HL-60 (cell line): ENCODE results near the gene PPARGC1A.

Experiments used
- DNase-seq, 2 experiments: peaks; one replicate each; pipeline ENCODE4 v3.0.0-alpha.2; 2010 to 2020; ENCODE audit warnings: low read depth in 1 of 2, low spot score in 1 of 2
- H3K27ac ChIP-seq: fragments of 250-450 bp; sonication (Bioruptor Pico); replicated peaks from 2 replicates; pipeline ENCODE4 v1.5.1; 2020; ENCODE audit warnings: mild to moderate bottlenecking, moderate library complexity
- H3K27me3 ChIP-seq: fragments of 250-450 bp; sonication (Bioruptor Pico); 2 replicates; pipeline ENCODE4 v1.5.1; 2021; ENCODE audit warnings: mild to moderate bottlenecking, moderate library complexity; ENCODE audit not compliant: insufficient read depth, poor library complexity, severe bottlenecking
- H3K4me3 ChIP-seq: replicated peaks from 2 replicates; pipeline ENCODE4 v1.5.1; 2011; ENCODE audit warnings: mild to moderate bottlenecking, control low read depth, low read length; ENCODE audit not compliant: insufficient read depth
- CTCF ChIP-seq: IDR thresholded peaks from one replicate; pipeline ENCODE4 v1.5.1; 2011; ENCODE audit warnings: low read length, control low read depth, inconsistent platforms; ENCODE audit not compliant: insufficient read depth
- GABPA ChIP-seq: IDR thresholded peaks from 2 replicates; pipeline ENCODE4 v1.6.1; 2012; ENCODE audit warnings: low read depth
- POLR2AphosphoS5 ChIP-seq: IDR thresholded peaks from 2 replicates; pipeline ENCODE4 v1.6.1; 2012; ENCODE audit warnings: low read depth
- REST ChIP-seq: IDR thresholded peaks from 2 replicates; pipeline ENCODE4 v1.6.1; 2012; ENCODE audit warnings: low read depth; ENCODE audit not compliant: insufficient replicate concordance
- SPI1 ChIP-seq: IDR thresholded peaks from 2 replicates; pipeline ENCODE4 v1.6.1; 2012; ENCODE audit warnings: low read depth, mild to moderate bottlenecking, borderline replicate concordance

The PPARGC1A gene

GRCh38 chr4:23747281-23747735, 142.5 kb downstream of the PPARGC1A start:
- no peak overlapping the region for H3K27ac ChIP-seq
- no peak for TF ChIP-seq POLR2AphosphoS5
- no peak for TF ChIP-seq REST
- TF ChIP-seq CTCF = no peak
- no peak for TF ChIP-seq GABPA
- no peak for TF ChIP-seq SPI1
- DNase-seq = no peak
- H3K4me3 ChIP-seq = no peak overlapping the region
- H3K27me3 ChIP-seq = no peaks in the 10 kb centered on the region

GRCh38 chr4:23746672-23747071, 143.2 kb downstream of the PPARGC1A start:
- DNase-seq = no peak

GRCh38 chr4:23746027-23746426, 143.8 kb downstream of the PPARGC1A start:
- Histone ChIP-seq H3K27me3 (no peaks in the 10 kb centered on the region), H3K4me3 (no peak overlapping the region), H3K27ac (no peak overlapping the region)
- TF ChIP-seq REST (no peak), POLR2AphosphoS5 (no peak), SPI1 (no peak), GABPA (no peak), CTCF (no peak)
- DNase-seq = no peak

More at GRCh38 chr4:23746672-23747071, 143.2 kb downstream of the PPARGC1A start:
- no peaks in the 10 kb centered on the region for H3K27me3 ChIP-seq
- TF ChIP-seq REST (no peak), POLR2AphosphoS5 (no peak), CTCF (no peak), SPI1 (no peak), GABPA (no peak)
- H3K4me3 ChIP-seq = no peak overlapping the region
- no peak overlapping the region for H3K27ac ChIP-seq
